Placental epithelial cell (primary cell): ENCODE results near the gene CDK9. TPM values are rescaled to one million over a fixed set of nuclear protein-coding genes. Genes with fewer than 3 reads are reported as not detected.

ENCODE experiments used
- small RNA-seq: library from RNA; depleted of rRNA; stranded (forward); fragments of <200 nt; gene quantifications from one replicate; pipeline ENCODE3, GENCODE V24; 2012
- total RNA-seq: library from RNA; depleted of rRNA; stranded (reverse); fragments of >200 nt; gene quantifications from 2 replicates; pipeline ENCODE4 v1.2.3, GENCODE V29; 2012

CDK9 gene
- 33.0 and 61.7 TPM in 2 replicates for total RNA-seq

GRCh38 chr9:127785933-127786772, at the start of gene CDK9:
Gene CDK9, plus strand, starts transcription at chr9:127786034. Its CDS starts 115 bp downstream, at chr9:127786149.

GRCh38 chr9:127778280-127779135, 7.3 kb upstream of the CDK9 start, which contains the start of gene SH2D3C:
Gene SH2D3C, minus strand, starts transcription at chr9:127778666. Its CDS starts 39 bp downstream, at chr9:127778627.

GRCh38 chr9:127802576-127803443, 17.0 kb downstream of the CDK9 start, which contains the start of gene FPGS:
Gene FPGS, plus strand, starts transcription at chr9:127802882. Its CDS starts 43 bp downstream, at chr9:127802925.

Small RNAs within 50 kb of the gene (small RNA-seq; reads per million reads assigned to genes)
- not detected for gene RF00019

Other genes with a start within 250 kb of the CDK9 start
- 11.0 and 16.6 TPM in 2 replicates for gene STXBP1, start 173.8 kb upstream of the CDK9 start, total RNA-seq
- under 0.01 TPM in 1 of 2 replicates, not detected in the other for gene CFAP157, start 79.0 kb upstream of the CDK9 start, total RNA-seq
- gene PTRH1, start 70.4 kb upstream of the CDK9 start, total RNA-seq = 7.2 and 9.4 TPM in 2 replicates
- not detected in 2 replicates for gene TTC16, start 70.0 kb upstream of the CDK9 start, total RNA-seq
- 5.1 and 9.4 TPM in 2 replicates for gene TOR2A, start 50.7 kb upstream of the CDK9 start, total RNA-seq
- gene SH2D3C, start 7.4 kb upstream of the CDK9 start, total RNA-seq = under 0.01 and 0.43 TPM in 2 replicates
- gene FPGS, start 16.8 kb downstream of the CDK9 start, total RNA-seq = 41.6 and 47.3 TPM in 2 replicates
- gene ENG, start 68.6 kb downstream of the CDK9 start, total RNA-seq = 4.3 and 7.5 TPM in 2 replicates
- 12.2 and 43.2 TPM in 2 replicates for gene AK1, start 91.6 kb downstream of the CDK9 start, total RNA-seq
- 20.0 and 28.7 TPM in 2 replicates for gene ST6GALNAC6, start 113.6 kb downstream of the CDK9 start, total RNA-seq
- 12.6 and 28.2 TPM in 2 replicates for gene ST6GALNAC4, start 131.0 kb downstream of the CDK9 start, total RNA-seq
- gene PIP5KL1, start 144.7 kb downstream of the CDK9 start, total RNA-seq = 8.6 and 15.3 TPM in 2 replicates
- 12.6 and 21.1 TPM in 2 replicates for gene DPM2, start 151.8 kb downstream of the CDK9 start, total RNA-seq
- 15.8 and 22.4 TPM in 2 replicates for gene EEIG1, start 195.0 kb downstream of the CDK9 start, total RNA-seq